ENCODE data around the gene MAGOH. TPM values are rescaled to one million over a fixed set of nuclear protein-coding genes. Genes with fewer than 3 reads are reported as not detected.

The MAGOH gene
- total and polyA plus RNA-seq, 2 donors (not counting 3 experiments of a cell fraction or from before 2014, with no cell fraction given) = 25.9 to 60.1 TPM

GRCh38 chr1:53285969-53286760, 47.8 kb upstream of the MAGOH start:
- FAIRE-seq = no peak
- CTCF ChIA-PET = interaction anchor here (1.7 to 1.9 kb wide), 2 partner anchors 8 to 107 kb away, joined by 7 to 9 read pairs; no protein-coding TSS in a partner anchor
- Histone ChIP-seq H3K36me3 (ENCODE audit: control insufficient read depth in 2 of 2, extremely low read depth in 1 of 2, insufficient read depth in 2 of 2, low read length in 2 of 2) (peaks cover 0 to 8% of the 10 kb centered on the region in 2 experiments), H2AFZ (ENCODE audit: low read depth, low read length) (no peak overlapping the region), H3K4me1 (ENCODE audit: control insufficient read depth, extremely low read depth, insufficient read depth, low read length) (no peaks in the 10 kb centered on the region), H4K20me1 (replicated peaks; ENCODE audit: control insufficient read depth, extremely low read depth, insufficient read depth, low read length) (no peaks in the 10 kb centered on the region), H3K9ac (replicated peaks; ENCODE audit: extremely low read depth, insufficient read depth, low read length) (no peak overlapping the region), H3K4me2 (ENCODE audit: insufficient read depth, low read length) (no peak overlapping the region), H3K9me1 (replicated peaks; ENCODE audit: control insufficient read depth, extremely low read depth, insufficient read depth, low read length) (no peaks in the 10 kb centered on the region), H3K4me3 (replicated peaks in 1 of 3; ENCODE audit: insufficient read depth in 1 of 3, low read depth in 1 of 3, low read length in 3 of 3) (no peak overlapping the region), H3K9me3 (replicated peaks; ENCODE audit: control insufficient read depth, insufficient read depth, low read length) (no peaks in the 10 kb centered on the region), H3K27ac (ENCODE audit: insufficient read depth, low read depth, low read length) (no peak overlapping the region), H3K79me2 (ENCODE audit: control insufficient read depth, insufficient read depth, low read length) (no peaks in the 10 kb centered on the region), H3K27me3 (ENCODE audit: control insufficient read depth in 2 of 2, insufficient read depth in 2 of 2, low read length in 2 of 2) (no peaks in the 10 kb centered on the region)
- dilution Hi-C loops (cut with MboI; ENCODE audit: extremely low pct_ligation_motif_present, low sequenced_read_pairs) = no loop called here
- no TSS peak for BruUV-seq (replicated peaks)
- POLR2A ChIA-PET = no interaction called here
- no peak for DNase-seq (ENCODE audit: low read depth, low spot score)
- TF ChIP-seq POLR2AphosphoS5 (IDR thresholded peaks at IDR 0.05; ENCODE audit: insufficient read depth, low read depth, low read length) = no peak
- TF ChIP-seq, protein P1, sequence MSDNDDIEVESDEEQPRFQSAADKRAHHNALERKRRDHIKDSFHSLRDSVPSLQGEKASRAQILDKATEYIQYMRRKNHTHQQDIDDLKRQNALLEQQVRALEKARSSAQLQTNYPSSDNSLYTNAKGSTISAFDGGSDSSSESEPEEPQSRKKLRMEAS (IDR thresholded peaks at IDR 0.05; ENCODE audit: insufficient read depth, insufficient read length) = no peak
- no peak for TF ChIP-seq POLR2A (IDR thresholded peaks at IDR 0.05; ENCODE audit: low read depth, low read length)
- no peak for TF ChIP-seq JUN (IDR thresholded peaks at IDR 0.05; ENCODE audit: borderline replicate concordance, insufficient read depth, insufficient read length, low read depth)
- intact Hi-C loops (cut with micrococcal nuclease) = no loop called here

GRCh38 chr1:53285546-53285945, 47.2 kb upstream of the MAGOH start:
- Histone ChIP-seq H3K79me2 (ENCODE audit: control insufficient read depth, insufficient read depth, low read length) (no peaks in the 10 kb centered on the region), H4K20me1 (replicated peaks; ENCODE audit: control insufficient read depth, extremely low read depth, insufficient read depth, low read length) (no peaks in the 10 kb centered on the region), H3K9ac (replicated peaks; ENCODE audit: extremely low read depth, insufficient read depth, low read length) (no peak overlapping the region), H3K36me3 (ENCODE audit: control insufficient read depth in 2 of 2, extremely low read depth in 1 of 2, insufficient read depth in 2 of 2, low read length in 2 of 2) (peaks cover 0 to 8% of the 10 kb centered on the region in 2 experiments), H3K4me2 (ENCODE audit: insufficient read depth, low read length) (no peak overlapping the region), H3K9me3 (replicated peaks; ENCODE audit: control insufficient read depth, insufficient read depth, low read length) (no peaks in the 10 kb centered on the region), H3K27me3 (ENCODE audit: control insufficient read depth in 2 of 2, insufficient read depth in 2 of 2, low read length in 2 of 2) (no peaks in the 10 kb centered on the region), H3K4me3 (replicated peaks in 1 of 3; ENCODE audit: insufficient read depth in 1 of 3, low read depth in 1 of 3, low read length in 3 of 3) (no peak overlapping the region), H3K4me1 (ENCODE audit: control insufficient read depth, extremely low read depth, insufficient read depth, low read length) (no peaks in the 10 kb centered on the region), H3K9me1 (replicated peaks; ENCODE audit: control insufficient read depth, extremely low read depth, insufficient read depth, low read length) (no peaks in the 10 kb centered on the region), H3K27ac (ENCODE audit: insufficient read depth, low read depth, low read length) (no peak overlapping the region), H2AFZ (ENCODE audit: low read depth, low read length) (no peak overlapping the region)
- dilution Hi-C loops (cut with MboI; ENCODE audit: extremely low pct_ligation_motif_present, low sequenced_read_pairs) (no loop called here), intact Hi-C loops (cut with micrococcal nuclease) (no loop called here)
- FAIRE-seq = no peak
- TF ChIP-seq POLR2A (IDR thresholded peaks at IDR 0.05; ENCODE audit: low read depth, low read length) (no peak), POLR2AphosphoS5 (IDR thresholded peaks at IDR 0.05; ENCODE audit: insufficient read depth, low read depth, low read length) (no peak), JUN (IDR thresholded peaks at IDR 0.05; ENCODE audit: borderline replicate concordance, insufficient read depth, insufficient read length, low read depth) (no peak), GATA2 (IDR thresholded peaks at IDR 0.05; ENCODE audit: insufficient read depth, insufficient read length, low read depth, low read length) (no peak), FOS (IDR thresholded peaks at IDR 0.05; ENCODE audit: borderline replicate concordance, insufficient read depth, low read length) (no peak), EZH2 (IDR thresholded peaks at IDR 0.05; ENCODE audit: borderline replicate concordance, low read depth, low read length, severe bottlenecking) (no peak), MYC (IDR thresholded peaks at IDR 0.05; ENCODE audit: low read depth, low read length) (no peak)
- TF ChIP-seq, protein P1 (IDR thresholded peaks at IDR 0.05; ENCODE audit: insufficient read depth, insufficient read length) = no peak
- TF ChIP-seq, protein P2, sequence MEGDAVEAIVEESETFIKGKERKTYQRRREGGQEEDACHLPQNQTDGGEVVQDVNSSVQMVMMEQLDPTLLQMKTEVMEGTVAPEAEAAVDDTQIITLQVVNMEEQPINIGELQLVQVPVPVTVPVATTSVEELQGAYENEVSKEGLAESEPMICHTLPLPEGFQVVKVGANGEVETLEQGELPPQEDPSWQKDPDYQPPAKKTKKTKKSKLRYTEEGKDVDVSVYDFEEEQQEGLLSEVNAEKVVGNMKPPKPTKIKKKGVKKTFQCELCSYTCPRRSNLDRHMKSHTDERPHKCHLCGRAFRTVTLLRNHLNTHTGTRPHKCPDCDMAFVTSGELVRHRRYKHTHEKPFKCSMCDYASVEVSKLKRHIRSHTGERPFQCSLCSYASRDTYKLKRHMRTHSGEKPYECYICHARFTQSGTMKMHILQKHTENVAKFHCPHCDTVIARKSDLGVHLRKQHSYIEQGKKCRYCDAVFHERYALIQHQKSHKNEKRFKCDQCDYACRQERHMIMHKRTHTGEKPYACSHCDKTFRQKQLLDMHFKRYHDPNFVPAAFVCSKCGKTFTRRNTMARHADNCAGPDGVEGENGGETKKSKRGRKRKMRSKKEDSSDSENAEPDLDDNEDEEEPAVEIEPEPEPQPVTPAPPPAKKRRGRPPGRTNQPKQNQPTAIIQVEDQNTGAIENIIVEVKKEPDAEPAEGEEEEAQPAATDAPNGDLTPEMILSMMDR (IDR thresholded peaks at IDR 0.05; ENCODE audit: extremely low read depth in 1 of 2, insufficient read depth in 1 of 2, low read depth in 1 of 2, low read length in 2 of 2) = no peak
- ChIA-PET CTCF (interaction anchor here (1.7 kb wide), 1 partner anchor 108 kb away, joined by 9 read pairs; no protein-coding TSS in a partner anchor), POLR2A (no interaction called here)
- DNase-seq (ENCODE audit: low read depth, low spot score) = no peak
- no TSS peak for BruUV-seq (replicated peaks)
